ENCODE measurements around the gene PACRG. TPM values are rescaled to one million over a fixed set of nuclear protein-coding genes. Genes with fewer than 3 reads are reported as not detected.

The PACRG gene
- total and polyA plus RNA-seq, 10 of the 15 experiments (the other 5 are each of a cell fraction or from before 2014, with no cell fraction given) = not detected

- H2AFZ ChIP-seq (ENCODE audit: control insufficient read depth, low read depth, low read length) = no peak overlapping the region
- ChIA-PET RAD21 (ENCODE audit: unreplicated experiment) (no interaction called here), POLR2A (no interaction called here), CTCF (no interaction called here), SMC1A (ENCODE audit: uncharacterized antibody, unreplicated experiment) (interaction anchor here (1.3 kb wide), 1 partner anchor 12 kb away, joined by 3 read pairs; no protein-coding TSS in a partner anchor)
- H3K27me3 ChIP-seq (replicated peaks in 1 of 2; ENCODE audit: control insufficient read depth in 2 of 2, insufficient read depth in 2 of 2, low read length in 1 of 2) = no peaks in the 10 kb centered on the region; a peak in 1 of 4 replicates
- no TSS peak for BruUV-seq (replicated peaks)
- no peak overlapping the region for H3K9ac ChIP-seq (ENCODE audit: control insufficient read depth, insufficient read depth, low read length)
- no peaks in the 10 kb centered on the region for H3K4me1 ChIP-seq (ENCODE audit: control insufficient read depth, insufficient read depth, low read length)
- no peak overlapping the region for H3K4me2 ChIP-seq (ENCODE audit: control insufficient read depth, insufficient read depth)
- no peaks in the 10 kb centered on the region for H4K20me1 ChIP-seq (ENCODE audit: control insufficient read depth, insufficient read depth)
- DNase-seq (ENCODE audit: low read depth, low spot score) (no peak), ATAC-seq (no peak), FAIRE-seq (no peak)
- no peak overlapping the region for H3K4me3 ChIP-seq
- WGBS (ENCODE audit: insufficient coverage, insufficient replicate concordance, low lambda C conversion rate, missing lambda C conversion rate) = 0% methylated on average over 1 of the region's 1 CpG
- no peaks in the 10 kb centered on the region for H3K79me2 ChIP-seq (ENCODE audit: control insufficient read depth, insufficient read depth, low read length)
- H3K36me3 ChIP-seq (ENCODE audit: control insufficient read depth in 2 of 2, insufficient read depth in 2 of 2, low read length in 1 of 2) = no peaks in the 10 kb centered on the region
- H3K9me3 ChIP-seq (replicated peaks; ENCODE audit: control insufficient read depth, insufficient read depth, low read length) = no peaks in the 10 kb centered on the region
- no peak for TF ChIP-seq NFYB (IDR thresholded peaks at IDR 0.05; ENCODE audit: insufficient read depth, low read depth, low read length)
- TF ChIP-seq SMARCA5 (IDR thresholded peaks at IDR 0.05) = no peak
- no peak for TF ChIP-seq MYC (IDR thresholded peaks at IDR 0.05; ENCODE audit: insufficient read depth, insufficient read length, insufficient replicate concordance, low read length, severe bottlenecking)
- no peak for TF ChIP-seq EED (IDR thresholded peaks at IDR 0.05; ENCODE audit: low read depth)
- no peak for TF ChIP-seq NFYA (IDR thresholded peaks at IDR 0.05; ENCODE audit: borderline replicate concordance, low read depth, low read length)
- no peak for TF ChIP-seq ZBTB11 (CRISPR knock-in tag; IDR thresholded peaks at IDR 0.05)
- TF ChIP-seq RELA (IDR thresholded peaks at IDR 0.05; ENCODE audit: borderline replicate concordance, partially characterized antibody) = no peak
- no peak for TF ChIP-seq BRCA1 (IDR thresholded peaks at IDR 0.05; ENCODE audit: low read depth, low read length)
- in situ Hi-C loops (cut with MboI) (no loop called here), intact Hi-C loops (cut with micrococcal nuclease; ENCODE audit: unreplicated experiment) (no loop called here)
- no peak overlapping the region for H3K27ac ChIP-seq (ENCODE audit: control insufficient read depth, insufficient read depth)
Observed at GRCh38 chr6:163127587-163127986, 399.8 kb downstream of the PACRG start.
